IMR-90 (cell line): ENCODE data around the gene ANP32A. TPM values are rescaled to one million over a fixed set of nuclear protein-coding genes. Genes with fewer than 3 reads are reported as not detected.

ENCODE experiments used
- ATAC-seq: fragments of 200-7000 bp; cut with Tn5 transposase; 2 replicates; pipeline ENCODE4 v1.9.1; 2020; ENCODE audit warnings: low read depth, mild to moderate bottlenecking, moderate library complexity
- BruUV-seq: library from RNA; stranded (reverse); fragments of 400-500 nt; replicated peaks from 2 replicates; lab custom pipeline; 2021; lab: Mats Ljungman, UMichigan
- CTCF ChIA-PET: fragments of 300-600 bp; formaldehyde crosslinking; extraction: SDS; loops from one replicate; lab custom pipeline; 2021; ENCODE audit warnings: antibody characterized with exemption; lab: Yijun Ruan, JAX
- POLR2A ChIA-PET: fragments of 300-600 bp; sonication (Branson Sonifier 250); formaldehyde crosslinking; loops from one replicate; lab custom pipeline; 2022; ENCODE audit warnings: antibody characterized with exemption; ENCODE audit not compliant: unreplicated experiment; lab: Charles Lee
- DNase-seq: peaks from one replicate; pipeline ENCODE4 v3.0.0; 2013
- H2AFZ ChIP-seq: replicated peaks from 2 replicates; pipeline ENCODE3; 2013; ENCODE audit warnings: low read length, mild to moderate bottlenecking; ENCODE audit not compliant: poor library complexity
- H2AK5ac ChIP-seq: 2 replicates; pipeline ENCODE4 v1.6.1; 2013; ENCODE audit warnings: low read depth, low read length, inconsistent platforms
- H2AK9ac ChIP-seq: replicated peaks from 2 replicates; pipeline ENCODE3; 2013; ENCODE audit warnings: mild to moderate bottlenecking, low read depth, low read length, moderate library complexity; ENCODE audit not compliant: poor library complexity
- H2BK120ac ChIP-seq: 2 replicates; pipeline ENCODE4 v1.6.1; 2013; ENCODE audit warnings: low read depth, low read length, inconsistent platforms
- H2BK15ac ChIP-seq: 3 replicates; pipeline ENCODE4 v1.6.1; 2013; ENCODE audit warnings: low read depth, low read length, inconsistent platforms
- H2BK20ac ChIP-seq: 2 replicates; pipeline ENCODE4 v1.6.1; 2013; ENCODE audit warnings: low read depth, mild to moderate bottlenecking, inconsistent platforms, low read length, moderate library complexity
- H2BK5ac ChIP-seq: 2 replicates; pipeline ENCODE4 v1.6.1; 2013; ENCODE audit warnings: mild to moderate bottlenecking, low read depth, low read length, inconsistent platforms; ENCODE audit not compliant: poor library complexity, severe bottlenecking
- H3K14ac ChIP-seq: replicated peaks from 2 replicates; pipeline ENCODE4 v1.6.1; 2013; ENCODE audit warnings: low read depth, low read length, inconsistent platforms
- H3K18ac ChIP-seq: 2 replicates; pipeline ENCODE4 v1.6.1; 2013; ENCODE audit warnings: low read depth, low read length, control low read depth
- H3K23ac ChIP-seq: 2 replicates; pipeline ENCODE4 v1.6.1; 2013; ENCODE audit warnings: low read depth, low read length, inconsistent platforms
- H3K27ac ChIP-seq: 2 replicates; pipeline ENCODE4 v1.5.1; 2013; ENCODE audit warnings: mild to moderate bottlenecking, control low read depth, low read length; ENCODE audit not compliant: insufficient read depth
- H3K27me3 ChIP-seq: 2 replicates; pipeline ENCODE4 v1.6.1; 2013; ENCODE audit warnings: low read length; ENCODE audit not compliant: control insufficient read depth, insufficient read depth
- H3K36me3 ChIP-seq: 2 replicates; pipeline ENCODE4 v1.6.1; 2013; ENCODE audit warnings: low read length, mixed read lengths; ENCODE audit not compliant: control insufficient read depth, insufficient read depth
- H3K4ac ChIP-seq: 2 replicates; pipeline ENCODE4 v1.6.1; 2013; ENCODE audit warnings: low read depth, low read length, inconsistent platforms
- H3K4me1 ChIP-seq: 2 replicates; pipeline ENCODE4 v1.6.1; 2013; ENCODE audit warnings: low read length, mixed read lengths; ENCODE audit not compliant: control insufficient read depth, insufficient read depth
- H3K4me2 ChIP-seq: 2 replicates; pipeline ENCODE4 v1.6.1; 2013; ENCODE audit warnings: low read depth, mild to moderate bottlenecking, control low read depth, low read length, moderate library complexity
- H3K4me3 ChIP-seq: 2 replicates; pipeline ENCODE4 v1.5.1; 2013; ENCODE audit warnings: low read depth, mild to moderate bottlenecking, control low read depth, low read length, moderate library complexity; ENCODE audit not compliant: insufficient read depth
- H3K56ac ChIP-seq: 2 replicates; pipeline ENCODE4 v1.6.1; 2013; ENCODE audit warnings: low read length, inconsistent platforms; ENCODE audit not compliant: insufficient read depth; ENCODE audit errors: extremely low read depth
- H3K79me1 ChIP-seq, 2 experiments: 2 replicates each; pipeline ENCODE4 v1.6.1; 2013; ENCODE audit warnings: low read length in 2 of 2, inconsistent platforms in 1 of 2, low read depth in 1 of 2
- H3K9ac ChIP-seq: 2 replicates; pipeline ENCODE4 v1.6.1; 2013; ENCODE audit warnings: low read depth, low read length, control low read depth
- H3K9me1 ChIP-seq: 2 replicates; pipeline ENCODE4 v1.6.1; 2013; ENCODE audit warnings: low read length, inconsistent platforms; ENCODE audit not compliant: insufficient read depth
- H3K9me3 ChIP-seq: 2 replicates; pipeline ENCODE4 v1.6.1; 2013; ENCODE audit warnings: low read length; ENCODE audit not compliant: control insufficient read depth, insufficient read depth
- H4K20me1 ChIP-seq: 2 replicates; pipeline ENCODE4 v1.6.1; 2013; ENCODE audit warnings: low read length, inconsistent platforms; ENCODE audit not compliant: insufficient read depth
- H4K5ac ChIP-seq: 2 replicates; pipeline ENCODE4 v1.6.1; 2013; ENCODE audit warnings: mild to moderate bottlenecking, low read depth, low read length, control low read depth
- H4K8ac ChIP-seq, 2 experiments: 2 replicates each; pipeline ENCODE4 v1.6.1; 2013; ENCODE audit warnings: low read depth in 2 of 2, low read length in 2 of 2, control low read depth in 1 of 2, inconsistent platforms in 1 of 2
- H4K91ac ChIP-seq: 2 replicates; pipeline ENCODE4 v1.6.1; 2013; ENCODE audit warnings: low read depth, low read length, inconsistent platforms; ENCODE audit not compliant: insufficient read depth
- BHLHE40 ChIP-seq: fragments of 150-350 bp; IDR thresholded peaks from 2 replicates; pipeline ENCODE4 v1.6.1; 2016; ENCODE audit warnings: mild to moderate bottlenecking, low read depth, low read length
- MXI1 ChIP-seq: IDR thresholded peaks from 2 replicates; pipeline ENCODE4 v1.6.1; 2012; ENCODE audit warnings: low read depth, mild to moderate bottlenecking, low read length, moderate library complexity, borderline replicate concordance
- POLR2A ChIP-seq: IDR thresholded peaks from 2 replicates; pipeline ENCODE4 v1.6.1; 2012; ENCODE audit warnings: mild to moderate bottlenecking, low read depth, low read length
- SMC3 ChIP-seq: fragments of 150-350 bp; IDR thresholded peaks from 2 replicates; pipeline ENCODE4 v1.6.1; 2016; ENCODE audit warnings: low read depth, mild to moderate bottlenecking, antibody characterized with exemption, low read length, moderate library complexity
- WGBS, 2 experiments: methylation state at CpG; one replicate each; pipeline versions ENCODE4 v1.1.5 to v1.1.7; 2013; ENCODE audit warnings: missing lambda C conversion rate in 2 of 2; ENCODE audit not compliant: insufficient read length in 1 of 2; ENCODE audit errors: extremely low coverage in 2 of 2; 5-methylcytosine and 5-hydroxymethylcytosine counted together
- dilution Hi-C: fragments of 300-500 bp; cut with HindIII; formaldehyde crosslinking; loops from one replicate; pipeline ENCODE4 v1.14.3; 2018; ENCODE audit warnings: low sequenced_read_pairs; ENCODE audit not compliant: unreplicated experiment
- in situ Hi-C: fragments of 300-500 bp; cut with MboI; formaldehyde crosslinking; loops from 3 replicates; pipeline ENCODE4 v1.14.3; 2019; ENCODE audit warnings: low sequenced_read_pairs, inconsistent platforms, mixed read lengths
- intact Hi-C: fragments of 100-400 bp; cut with micrococcal nuclease; formaldehyde crosslinking; loops from 2 replicates; pipeline ENCODE4 v1.10.0; 2022
- polyA plus RNA-seq, 3 experiments: library from polyadenylated mRNA; depleted of rRNA; stranded (reverse); fragments of >200 nt; gene quantifications; 2 replicates each; pipeline ENCODE4 v1.2.3, GENCODE V29; 2012; ENCODE audit warnings: low replicate concordance in 1 of 3
- total RNA-seq: library from RNA; depleted of rRNA; stranded (reverse); fragments of >200 nt; gene quantifications from 2 replicates; pipeline ENCODE4 v1.2.3, GENCODE V29; 2012

The ANP32A gene
- total and polyA plus RNA-seq, 2 of the 4 experiments (the other 2 are of a cell fraction), result 62.4 to 72.8 TPM

GRCh38 chr15:68775671-68776476, 44.8 kb downstream of the ANP32A start:
- Histone ChIP-seq H3K4ac (no peak overlapping the region), H3K4me1 (no peaks in the 10 kb centered on the region; the same call in 1 of the 2 replicates), H3K79me1 (no peaks in the 10 kb centered on the region), H4K91ac (no peak overlapping the region), H2AK9ac (no peak overlapping the region), H3K4me3 (no peak overlapping the region), H4K8ac (no peak overlapping the region), H3K9me3 (0 out of 2 replicates have a peak, but pooled peaks cover 2% of the 10 kb centered on the region), H3K27me3 (peaks cover 7% of the 10 kb centered on the region), H2BK120ac (no peak overlapping the region), H3K14ac (no peak overlapping the region), H4K5ac (no peak overlapping the region), H3K27ac (no peak overlapping the region), H4K20me1 (0 out of 2 replicates have a peak, but pooled peaks cover 2% of the 10 kb centered on the region), H3K4me2 (no peak overlapping the region), H2BK20ac (no peak overlapping the region), H2BK5ac (no peak overlapping the region), H2AK5ac (no peak overlapping the region), H3K23ac (no peak overlapping the region), H3K56ac (no peak overlapping the region), H3K9ac (no peak overlapping the region), H3K36me3 (peaks cover 20% of the 10 kb centered on the region), H2BK15ac (no peak overlapping the region), H3K9me1 (no peaks in the 10 kb centered on the region; the same call in 1 of the 2 replicates), H2AFZ (no peak overlapping the region), H3K18ac (no peak overlapping the region)
- 23% methylated on average over 5 of the region's 8 CpGs; no CpG with 5 or more reads in 1 of the 2 experiments for WGBS, 2 experiments
- DNase-seq, result peak; percentile 24
- ATAC-seq, result no peak
- dilution Hi-C loops, result no loop called here
- no TSS peak for BruUV-seq
- in situ Hi-C loops, result no loop called here
- intact Hi-C loops, result no loop called here
- CTCF ChIA-PET, result interaction anchor here (1.2 kb wide), 1 partner anchor 14 kb away, joined by 3 read pairs; no protein-coding TSS in a partner anchor
- POLR2A ChIA-PET, result no interaction called here
- TF ChIP-seq POLR2A (no peak), MXI1 (no peak), BHLHE40 (no peak), SMC3 (no peak)
